GM12878 (cell line): ENCODE results near the gene SYCE1L. TPM values are rescaled to one million over a fixed set of nuclear protein-coding genes. Genes with fewer than 3 reads are reported as not detected.
"Not testable (repeated sequence)": the region's sequence is repeated elsewhere in the genome, so short reads cannot be mapped to it uniquely, and the experiment has no call there.

Source experiments
- ATAC-seq: fragments of 200-7000 bp; cut with Tn5 transposase; 3 replicates; pipeline ENCODE4 v1.9.1; 2020; ENCODE audit warnings: mild to moderate bottlenecking, moderate library complexity
- BruUV-seq: library from RNA; stranded (reverse); fragments of 400-500 nt; replicated peaks from 2 replicates; lab custom pipeline; 2021; lab: Mats Ljungman, UMichigan
- CTCF ChIA-PET: fragments of 300-600 bp; sonication (Branson Sonifier 250); formaldehyde crosslinking; extraction: SDS; loops from one replicate; lab custom pipeline; 2021; ENCODE audit warnings: inconsistent platforms; lab: Yijun Ruan, JAX
- POLR2A ChIA-PET: fragments of 350-600 bp; formaldehyde crosslinking; extraction: SDS; loops from one replicate; lab custom pipeline; 2021; ENCODE audit warnings: inconsistent platforms; lab: Charles Lee
- RAD21 ChIA-PET: fragments of 300-600 bp; sonication (Branson Sonifier 250); formaldehyde crosslinking; loops from one replicate; lab custom pipeline; 2023; ENCODE audit warnings: antibody characterized with exemption; ENCODE audit not compliant: unreplicated experiment; lab: Charles Lee
- SMC1A ChIA-PET: fragments of 300-600 bp; sonication (Branson Sonifier 250); formaldehyde crosslinking; loops from one replicate; lab custom pipeline; 2023; ENCODE audit not compliant: unreplicated experiment, uncharacterized antibody; lab: Charles Lee
- DNase-seq: peaks from one replicate; pipeline ENCODE4 v3.0.0-alpha.2; 2011; ENCODE audit warnings: low read depth, low spot score
- FAIRE-seq: peaks from 3 replicates; lab custom pipeline; 2011; peaks lifted over from hg19 to GRCh38; lab: Jason Lieb, UNC
- H2AFZ ChIP-seq: 2 replicates; pipeline ENCODE4 v1.6.0; 2011; ENCODE audit warnings: low read depth, low read length, control low read depth; ENCODE audit not compliant: control insufficient read depth
- H3K27ac ChIP-seq: 2 replicates; pipeline ENCODE4 v1.5.1; 2011; ENCODE audit warnings: control low read depth; ENCODE audit not compliant: control insufficient read depth, insufficient read depth
- H3K27me3 ChIP-seq, 2 experiments: replicated peaks in 1 of 2; 2 replicates each; pipeline versions ENCODE4 v1.6.0 to v1.6.1; 2011; ENCODE audit warnings: low read length in 1 of 2; ENCODE audit not compliant: control insufficient read depth in 2 of 2, insufficient read depth in 2 of 2
- H3K36me3 ChIP-seq, 2 experiments: 2 replicates each; pipeline ENCODE4 v1.5.1; 2011; ENCODE audit warnings: low read length in 1 of 2; ENCODE audit not compliant: control insufficient read depth in 2 of 2, insufficient read depth in 2 of 2
- H3K4me1 ChIP-seq: 2 replicates; pipeline ENCODE4 v1.6.1; 2011; ENCODE audit warnings: mild to moderate bottlenecking, low read length, moderate library complexity, mixed read lengths; ENCODE audit not compliant: control insufficient read depth, insufficient read depth
- H3K4me2 ChIP-seq: 2 replicates; pipeline ENCODE4 v1.6.0; 2011; ENCODE audit warnings: control low read depth; ENCODE audit not compliant: control insufficient read depth, insufficient read depth
- H3K4me3 ChIP-seq: fragments of 200-600 bp; sonication (generic); 2 replicates; pipeline ENCODE4 v1.5.1; 2016
- H3K79me2 ChIP-seq: 2 replicates; pipeline ENCODE4 v1.6.0; 2011; ENCODE audit warnings: low read length; ENCODE audit not compliant: control insufficient read depth, insufficient read depth
- H3K9ac ChIP-seq: 2 replicates; pipeline ENCODE4 v1.8.0; 2011; ENCODE audit warnings: low read length, control low read depth, mixed read lengths; ENCODE audit not compliant: control insufficient read depth, insufficient read depth
- H3K9me3 ChIP-seq: replicated peaks from 3 replicates; pipeline ENCODE4 v1.5.1; 2011; ENCODE audit warnings: mild to moderate bottlenecking, low read length; ENCODE audit not compliant: control insufficient read depth, insufficient read depth
- H4K20me1 ChIP-seq: 2 replicates; pipeline ENCODE4 v1.6.0; 2011; ENCODE audit not compliant: control insufficient read depth, insufficient read depth
- BACH1 ChIP-seq: fragments of 450-650 bp; IDR thresholded peaks from 2 replicates; pipeline ENCODE4 v1.6.1; 2017; ENCODE audit warnings: mild to moderate bottlenecking, borderline replicate concordance
- HDGF ChIP-seq: fragments of 450-650 bp; IDR thresholded peaks from 2 replicates; pipeline ENCODE4 v1.6.1; 2016; ENCODE audit warnings: antibody characterized with exemption
- MYB ChIP-seq: fragments of 150-350 bp; IDR thresholded peaks from 2 replicates; pipeline ENCODE4 v1.6.1; 2014; ENCODE audit warnings: mild to moderate bottlenecking, low read depth, low read length, borderline replicate concordance
- NFYA ChIP-seq: IDR thresholded peaks from 2 replicates; pipeline ENCODE4 v1.6.1; 2011; ENCODE audit warnings: low read depth, mild to moderate bottlenecking, low read length, improper control_type of control experiment, borderline replicate concordance
- NR2C2 ChIP-seq: IDR thresholded peaks from 2 replicates; pipeline ENCODE4 v1.6.1; 2011; ENCODE audit warnings: borderline replicate concordance, low read depth; ENCODE audit not compliant: control insufficient read depth, insufficient read length
- TAF1 ChIP-seq: IDR thresholded peaks from 2 replicates; pipeline ENCODE4 v1.6.1; 2011; ENCODE audit warnings: mild to moderate bottlenecking, low read depth, low read length, borderline replicate concordance
- WRNIP1 ChIP-seq: IDR thresholded peaks from 2 replicates; pipeline ENCODE4 v1.6.1; 2011; ENCODE audit warnings: low read depth, low read length, improper control_type of control experiment, borderline replicate concordance
- WGBS: methylation state at CpG from one replicate; pipeline ENCODE4 v1.1.6; 2016; ENCODE audit warnings: low lambda C conversion rate; ENCODE audit not compliant: insufficient replicate concordance, insufficient coverage; ENCODE audit errors: missing lambda C conversion rate; 5-methylcytosine and 5-hydroxymethylcytosine counted together
- in situ Hi-C: fragments of 300-500 bp; cut with MboI; formaldehyde crosslinking; loops from 9 replicates; pipeline ENCODE4 v1.14.3; 2018; ENCODE audit warnings: mixed read lengths
- intact Hi-C: fragments of 100-400 bp; cut with micrococcal nuclease; formaldehyde crosslinking; loops from one replicate; pipeline ENCODE4 v1.14.2; 2022; ENCODE audit not compliant: unreplicated experiment
- polyA plus RNA-seq, 11 experiments: library from polyadenylated mRNA; depleted of rRNA in 4 of 11; unstranded in 6 of 11; stranded (reverse) in 5 of 11; fragments of >200 nt; fragmentation: Nextera tagmentation in 4 of 11; fragmentation: Illumina TruSeq in 1 of 11; extraction: Ambion mirVana in 4 of 11; extraction: Trizol in 1 of 11; gene quantifications; 1 replicate in 1 of 11; 2 replicates in 10 of 11; pipeline versions ENCODE4 v1.2.1 to v1.2.3, GENCODE V29; 2011 to 2016; ENCODE audit warnings: inconsistent platforms in 2 of 11, missing spikeins in 2 of 11, low read depth in 1 of 11
- total RNA-seq, 4 experiments: library from RNA; depleted of rRNA in 3 of 4; stranded (reverse); fragments of >200 nt in 3 of 4; fragmentation: Illumina TruSeq in 1 of 4; extraction: Trizol in 1 of 4; gene quantifications; 2 replicates each; pipeline versions ENCODE4 v1.2.1 to v1.2.3, GENCODE V29; 2013 to 2021

Gene SYCE1L
- total and polyA plus RNA-seq, 10 of the 15 experiments (the other 5 are each of a cell fraction or from before 2014, with no cell fraction given) = 0.35 to 4.6 (median 0.91) TPM; not detected in 5

DNA sequence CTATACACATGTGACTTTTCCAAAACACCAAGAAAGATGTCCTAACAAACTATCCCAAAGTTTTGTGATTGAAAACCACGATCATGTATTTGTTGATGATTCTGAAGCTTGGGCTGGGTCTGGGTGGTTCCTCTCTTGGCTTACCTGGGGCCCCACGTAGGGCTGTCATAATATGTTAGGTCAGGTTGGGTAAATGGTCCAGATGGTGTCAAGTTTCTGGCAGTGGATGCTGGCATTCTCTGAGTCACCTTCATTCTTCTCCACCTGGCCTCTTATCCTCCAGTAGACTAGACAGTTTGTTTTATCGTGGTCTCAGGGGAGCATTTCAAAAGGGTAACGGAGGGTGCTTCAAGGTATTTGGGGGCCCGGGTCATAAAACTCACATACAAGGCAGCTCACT lies 39.4 kb downstream of the SYCE1L start (continued):
- TF ChIP-seq NFYA = no peak
- no peak for TF ChIP-seq TAF1
- no peak for TF ChIP-seq MYB
- no peak for TF ChIP-seq WRNIP1
- TF ChIP-seq NR2C2 = no peak

DNA sequence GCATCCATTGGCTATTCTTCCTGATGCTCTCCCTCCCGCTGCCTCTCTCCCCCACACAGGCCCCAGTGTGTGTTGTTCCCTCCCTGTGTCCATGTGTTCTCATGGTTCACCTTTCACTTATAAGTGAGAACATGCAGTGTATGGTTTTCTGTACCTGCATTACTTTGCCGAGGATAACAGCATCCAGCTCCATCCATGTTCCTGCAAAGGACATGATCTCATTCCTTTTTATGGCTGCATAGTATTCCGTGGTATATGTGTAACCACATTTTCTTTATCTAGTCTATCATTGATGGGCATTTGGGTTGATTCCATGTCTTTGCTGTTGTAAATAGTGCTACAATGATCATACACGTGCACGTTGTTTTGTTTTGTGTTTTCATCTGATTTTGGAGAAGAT lies 43.3 kb downstream of the SYCE1L start:
- in situ Hi-C loops, FAIRE-seq: not testable (repeated sequence)

DNA sequence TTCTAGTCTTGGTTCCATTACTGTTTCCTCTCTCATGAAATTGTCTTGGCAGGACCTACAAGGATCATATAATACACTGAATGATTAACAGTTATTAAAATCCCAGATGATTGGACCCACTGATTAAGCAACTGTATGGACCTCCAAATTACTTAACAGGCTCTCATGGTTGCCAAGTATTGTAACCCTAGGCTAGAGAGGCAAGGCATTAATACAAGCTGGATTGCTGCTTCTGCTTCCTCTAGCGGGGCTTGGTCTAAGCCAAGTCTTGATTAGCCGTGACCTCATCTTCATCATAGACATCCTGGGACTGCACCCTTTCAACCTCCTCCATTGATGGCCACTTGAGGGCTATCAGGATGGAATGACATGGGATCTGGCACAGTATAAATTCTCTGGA lies 46.9 kb downstream of the SYCE1L start:
- FAIRE-seq (no peak), DNase-seq (no peak), ATAC-seq (no peak)
- ChIA-PET RAD21 (no interaction called here), SMC1A (interaction anchor here (1.3 to 1.4 kb wide), 2 partner anchors 9 to 337 kb away, joined by 3 to 4 read pairs; no protein-coding TSS in a partner anchor), POLR2A (interaction anchor here (0.7 kb wide), 1 partner anchor 83 kb away, joined by 3 read pairs; no protein-coding TSS in a partner anchor), CTCF (interaction anchor here (0.6 to 0.8 kb wide), 2 partner anchors 9 to 121 kb away, joined by 3 read pairs; no protein-coding TSS in a partner anchor)
- Histone ChIP-seq H3K4me2 (no peak overlapping the region), H3K9me3 (no peaks in the 10 kb centered on the region), H2AFZ (no peak overlapping the region), H3K4me3 (no peak overlapping the region), H4K20me1 (no peaks in the 10 kb centered on the region), H3K79me2 (no peaks in the 10 kb centered on the region), H3K36me3 (no peaks in the 10 kb centered on the region), H3K27me3 (no peaks in the 10 kb centered on the region; a peak in 1 of 4 replicates), H3K4me1 (no peaks in the 10 kb centered on the region), H3K9ac (no peak overlapping the region), H3K27ac (no peak overlapping the region)
- 64% methylated on average over 2 of the region's 2 CpGs for WGBS
- TF ChIP-seq BACH1 (no peak), HDGF (no peak)
- in situ Hi-C loops (no loop called here), intact Hi-C loops (no loop called here)
- BruUV-seq = no TSS peak

More for the DNA sequence above, 43.3 kb downstream of the SYCE1L start:
- H4K20me1 ChIP-seq, BruUV-seq, RAD21 ChIA-PET, H3K9me3 ChIP-seq, H3K4me3 ChIP-seq, H3K4me2 ChIP-seq, H3K79me2 ChIP-seq, SMC1A ChIA-PET, H3K27ac ChIP-seq, H2AFZ ChIP-seq, H3K4me1 ChIP-seq, DNase-seq, H3K27me3 ChIP-seq, POLR2A ChIA-PET, ATAC-seq, intact Hi-C loops, H3K9ac ChIP-seq, H3K36me3 ChIP-seq: not testable (repeated sequence)
- CTCF ChIA-PET = interaction anchor here (3.2 kb wide), 1 partner anchor 342 kb away, joined by 13 read pairs; no protein-coding TSS in a partner anchor
- WGBS = 25% methylated on average over 5 of the region's 5 CpGs
